ENCODE results near the gene AKIRIN1. TPM values are rescaled to one million over a fixed set of nuclear protein-coding genes. Genes with fewer than 3 reads are reported as not detected.
"Not testable (repeated sequence)": the region's sequence is repeated elsewhere in the genome, so short reads cannot be mapped to it uniquely, and the experiment has no call there.

The AKIRIN1 gene
- total RNA-seq, 2 experiments from 2014 or later: 47.0 to 59.1 TPM

GRCh38 chr1:39036678-39037077 lies 45.6 kb downstream of the AKIRIN1 start:
- H3K9me3 Mint-ChIP-seq (ENCODE audit: low read depth): no peaks in the 10 kb centered on the region
- no peak overlapping the region for H3K4me3 Mint-ChIP-seq
- DNase-seq (no peak), ATAC-seq (no peak)
- H3K36me3 Mint-ChIP-seq: peaks cover 41% of the 10 kb centered on the region
- CTCF ChIA-PET: no interaction called here
- H3K4me1 Mint-ChIP-seq: peaks cover 24% of the 10 kb centered on the region
- no peak overlapping the region for H3K27ac Mint-ChIP-seq
- no peaks in the 10 kb centered on the region for H3K27me3 Mint-ChIP-seq

DNA sequence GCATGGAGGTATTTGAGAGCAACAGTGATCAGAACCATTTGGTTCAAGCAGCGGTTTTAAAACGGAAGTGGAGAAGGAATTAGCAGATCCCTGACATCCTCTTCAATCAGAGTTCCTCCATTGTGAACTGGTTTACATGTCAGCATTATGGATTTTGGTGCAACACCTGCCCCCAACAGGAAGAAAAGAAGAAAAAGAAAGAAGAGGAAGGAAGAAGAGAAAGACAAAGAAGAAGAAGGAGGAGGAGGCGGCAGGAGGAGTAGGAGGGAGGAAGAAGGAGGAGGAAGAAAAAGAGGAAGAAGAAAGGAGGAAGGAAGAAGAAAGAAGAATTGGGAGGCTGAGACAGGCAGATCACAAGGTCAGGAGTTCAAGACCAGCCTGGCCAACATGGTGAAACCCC lies 52.4 kb downstream of the AKIRIN1 start:
- peaks cover 12% of the 10 kb centered on the region for H3K36me3 Mint-ChIP-seq
- H3K9me3 Mint-ChIP-seq (ENCODE audit: low read depth): no peaks in the 10 kb centered on the region
- ATAC-seq: no peak
- H3K4me3 Mint-ChIP-seq: no peak overlapping the region
- CTCF ChIA-PET: no interaction called here
- no peak overlapping the region for H3K27ac Mint-ChIP-seq
- H3K4me1 Mint-ChIP-seq: peaks cover 4% of the 10 kb centered on the region
- DNase-seq: no peak
- H3K27me3 Mint-ChIP-seq: no peaks in the 10 kb centered on the region

- ATAC-seq (no peak), DNase-seq (no peak)
- H3K27ac Mint-ChIP-seq: no peak overlapping the region
- H3K27me3 Mint-ChIP-seq: no peaks in the 10 kb centered on the region
- peaks cover 7% of the 10 kb centered on the region for H3K36me3 Mint-ChIP-seq
- H3K4me1 Mint-ChIP-seq: peaks cover under 1% of the 10 kb centered on the region
- H3K4me3 Mint-ChIP-seq: no peak overlapping the region
- H3K9me3 Mint-ChIP-seq (ENCODE audit: low read depth): no peaks in the 10 kb centered on the region
- CTCF ChIA-PET: no interaction called here
Observed at GRCh38 chr1:39044762-39045161, 53.7 kb downstream of the AKIRIN1 start.

DNA sequence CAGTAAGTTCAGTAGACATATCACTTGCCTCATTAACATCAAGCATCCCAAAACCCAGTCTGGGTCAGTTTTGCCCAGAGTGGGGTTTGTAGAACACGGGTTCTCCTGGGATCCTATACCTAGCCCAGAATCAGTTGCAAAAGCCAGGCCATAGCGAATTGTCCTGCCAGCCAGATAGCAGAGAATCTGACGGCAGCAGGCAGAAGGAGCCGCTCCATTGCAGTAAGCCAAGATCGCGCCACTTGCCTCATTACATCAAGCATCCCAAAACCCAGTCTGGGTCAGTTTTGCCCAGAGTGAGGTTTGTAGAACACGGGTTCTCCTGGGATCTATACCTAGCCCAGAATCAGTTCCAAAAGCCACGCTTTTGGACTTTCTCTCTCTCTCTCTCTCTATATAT lies 54.2 kb downstream of the AKIRIN1 start:
- no peak for DNase-seq
- CTCF ChIA-PET: no interaction called here
- H3K9me3 Mint-ChIP-seq (ENCODE audit: low read depth): no peaks in the 10 kb centered on the region
- no peaks in the 10 kb centered on the region for H3K27me3 Mint-ChIP-seq
- no peaks in the 10 kb centered on the region for H3K4me1 Mint-ChIP-seq
- no peak for ATAC-seq
- H3K36me3 Mint-ChIP-seq: peaks cover 6% of the 10 kb centered on the region
- no peak overlapping the region for H3K27ac Mint-ChIP-seq
- H3K4me3 Mint-ChIP-seq: no peak overlapping the region

- H3K27ac Mint-ChIP-seq: no peak overlapping the region
- H3K36me3 Mint-ChIP-seq: peaks cover 6% of the 10 kb centered on the region
- no peak overlapping the region for H3K4me3 Mint-ChIP-seq
- CTCF ChIA-PET: no interaction called here
- DNase-seq (no peak), ATAC-seq (no peak)
- H3K4me1 Mint-ChIP-seq: no peaks in the 10 kb centered on the region
- no peaks in the 10 kb centered on the region for H3K9me3 Mint-ChIP-seq (ENCODE audit: low read depth)
- H3K27me3 Mint-ChIP-seq: no peaks in the 10 kb centered on the region
Observed at GRCh38 chr1:39046613-39047210, 55.6 kb downstream of the AKIRIN1 start.

- Mint-ChIP-seq H3K36me3 (peaks cover 4% of the 10 kb centered on the region), H3K4me1 (no peaks in the 10 kb centered on the region), H3K27ac (no peak overlapping the region), H3K4me3 (no peak overlapping the region), H3K27me3 (no peaks in the 10 kb centered on the region), H3K9me3 (ENCODE audit: low read depth) (no peaks in the 10 kb centered on the region)
- ATAC-seq: no peak
- CTCF ChIA-PET: no interaction called here
- no peak for DNase-seq
Observed at GRCh38 chr1:39047374-39048229, 56.5 kb downstream of the AKIRIN1 start.

- H3K4me3 Mint-ChIP-seq: no peak overlapping the region
- H3K4me1 Mint-ChIP-seq: no peaks in the 10 kb centered on the region
- ATAC-seq (no peak), DNase-seq (no peak)
- H3K9me3 Mint-ChIP-seq (ENCODE audit: low read depth): no peaks in the 10 kb centered on the region
- CTCF ChIA-PET: interaction anchor here (0.7 kb wide), 1 partner anchor 929 kb away, joined by 3 read pairs; no protein-coding TSS in a partner anchor
- H3K36me3 Mint-ChIP-seq: no peaks in the 10 kb centered on the region
- no peak overlapping the region for H3K27ac Mint-ChIP-seq
- H3K27me3 Mint-ChIP-seq: no peaks in the 10 kb centered on the region
Observed at GRCh38 chr1:39048745-39049370, 57.8 kb downstream of the AKIRIN1 start.

- Mint-ChIP-seq H3K36me3 (no peaks in the 10 kb centered on the region), H3K4me1 (no peaks in the 10 kb centered on the region), H3K4me3 (no peak overlapping the region), H3K9me3 (ENCODE audit: low read depth) (no peaks in the 10 kb centered on the region), H3K27ac (no peak overlapping the region), H3K27me3 (no peaks in the 10 kb centered on the region)
- DNase-seq: no peak
- CTCF ChIA-PET: interaction anchor here (1.2 kb wide), 1 partner anchor 19 kb away, joined by 3 read pairs; no protein-coding TSS in a partner anchor
- no peak for ATAC-seq
Observed at GRCh38 chr1:39050001-39050400, 58.9 kb downstream of the AKIRIN1 start.

- CTCF ChIA-PET: interaction anchor here (0.7 to 1.2 kb wide), 2 partner anchors 20 to 51 kb away, joined by 3 read pairs; no protein-coding TSS in a partner anchor
- not testable (repeated sequence) for H3K27ac Mint-ChIP-seq; DNase-seq; H3K9me3 Mint-ChIP-seq (ENCODE audit: low read depth); ATAC-seq; H3K4me3 Mint-ChIP-seq; H3K36me3 Mint-ChIP-seq; H3K4me1 Mint-ChIP-seq; H3K27me3 Mint-ChIP-seq
Observed at GRCh38 chr1:39051193-39051850, 60.2 kb downstream of the AKIRIN1 start.

DNA sequence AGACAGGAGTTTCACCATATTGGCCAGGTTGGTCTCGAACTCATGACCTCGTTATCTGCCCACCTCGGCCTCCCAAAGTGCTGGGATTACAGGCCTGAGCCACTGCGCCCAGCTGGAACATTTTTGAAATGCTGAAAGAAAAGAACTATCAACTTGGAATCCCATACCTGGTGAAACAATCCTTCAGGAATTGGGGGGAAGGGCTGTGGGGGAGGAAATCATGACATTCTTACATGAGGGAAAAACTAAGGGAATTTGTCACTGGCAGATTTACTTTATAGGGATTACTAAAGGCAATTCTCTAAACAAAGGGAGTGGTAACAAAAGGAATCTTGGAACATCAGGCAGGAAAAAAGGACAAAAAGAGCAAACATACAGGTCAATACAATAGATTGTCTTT lies 60.9 kb downstream of the AKIRIN1 start:
- ATAC-seq (no peak), DNase-seq (no peak)
- Mint-ChIP-seq H3K4me3 (no peak overlapping the region), H3K9me3 (ENCODE audit: low read depth) (no peaks in the 10 kb centered on the region), H3K27me3 (no peaks in the 10 kb centered on the region), H3K4me1 (no peaks in the 10 kb centered on the region), H3K27ac (no peak overlapping the region), H3K36me3 (no peaks in the 10 kb centered on the region)
- CTCF ChIA-PET: no interaction called here

DNA sequence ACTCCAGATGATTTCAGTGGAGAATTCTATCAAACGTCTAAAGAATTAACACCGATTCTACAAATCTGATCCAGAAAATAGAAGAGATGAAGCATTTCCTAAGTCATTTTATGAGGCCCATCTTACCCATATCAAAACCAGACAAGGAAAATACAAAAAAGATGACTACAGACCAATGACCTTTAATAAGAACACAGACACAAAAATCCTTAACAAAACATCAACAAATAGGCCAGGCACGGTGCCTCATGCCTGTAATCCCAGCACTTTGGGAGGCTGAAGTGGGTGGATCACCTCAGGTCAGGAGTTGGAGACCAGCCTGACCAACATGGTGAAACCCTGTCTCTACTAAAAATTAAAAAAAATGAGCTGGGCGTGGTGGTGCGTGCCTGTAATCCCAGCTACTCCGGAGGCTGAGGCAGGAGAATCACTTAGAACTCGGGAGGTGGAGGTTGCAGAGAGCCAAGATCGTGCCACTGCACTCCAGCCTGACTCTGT lies 64.2 kb downstream of the AKIRIN1 start:
- H3K36me3 Mint-ChIP-seq; H3K4me1 Mint-ChIP-seq; CTCF ChIA-PET; H3K9me3 Mint-ChIP-seq (ENCODE audit: low read depth); ATAC-seq; H3K27me3 Mint-ChIP-seq; H3K4me3 Mint-ChIP-seq; DNase-seq; H3K27ac Mint-ChIP-seq: not testable (repeated sequence)

Measured in activated CD8-positive, alpha-beta memory T cell treated with anti-CD3 and anti-CD28 coated beads, Interleukin-2, amount 10 ng/mL, durations not matched to agents 7 days and 5 days (primary cell).